GM18498 (cell line): ENCODE data around the gene GPSM1.
"Not testable (repeated sequence)": the region's sequence is repeated elsewhere in the genome, so short reads cannot be mapped to it uniquely, and the experiment has no call there.

Experiments used
- ATAC-seq: cut with Tn5 transposase; IDR thresholded peaks from one replicate; pipeline ENCODE4 v1.9.1; 2021; ENCODE audit warnings: mild to moderate bottlenecking, moderate library complexity; ENCODE audit not compliant: unreplicated experiment

Gene GPSM1

DNA sequence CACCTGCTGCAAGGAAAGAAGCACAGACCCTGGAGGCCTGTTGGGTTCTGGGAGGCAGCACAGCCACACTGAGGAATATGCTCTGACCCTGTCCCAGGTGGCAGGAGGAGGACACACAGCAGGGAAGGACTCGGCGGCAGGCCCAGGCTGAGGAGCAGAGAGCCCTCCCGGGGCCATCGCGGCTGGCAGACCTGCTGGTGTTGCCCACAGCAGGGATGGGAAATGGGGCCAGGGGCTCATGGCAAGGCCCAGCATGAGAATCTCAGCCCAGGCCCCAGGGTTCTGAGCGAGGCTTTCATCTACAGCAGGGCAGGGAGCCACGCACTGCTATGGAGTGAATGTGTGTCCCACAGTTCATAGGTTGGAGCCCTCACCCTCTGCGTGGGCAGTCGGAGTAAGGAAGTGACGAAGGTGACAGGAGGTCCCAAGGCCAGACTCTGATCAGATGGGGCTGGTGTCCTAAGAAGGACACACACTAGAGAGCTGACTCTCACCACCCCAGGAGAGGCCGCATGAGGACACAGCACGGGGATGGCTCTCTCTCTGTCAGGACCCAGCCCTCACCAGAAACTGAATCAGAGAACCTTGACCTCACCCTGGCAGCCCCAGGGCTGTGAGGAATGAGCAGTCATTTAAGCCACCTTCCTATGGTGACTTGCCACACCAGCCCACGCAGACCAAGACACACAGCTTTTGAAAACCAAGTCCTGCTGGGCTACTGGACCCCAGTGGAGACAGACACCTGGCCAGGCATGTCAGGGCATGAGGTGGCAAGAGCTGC lies 10.3 kb upstream of the GPSM1 start:
- ATAC-seq: no peak

DNA sequence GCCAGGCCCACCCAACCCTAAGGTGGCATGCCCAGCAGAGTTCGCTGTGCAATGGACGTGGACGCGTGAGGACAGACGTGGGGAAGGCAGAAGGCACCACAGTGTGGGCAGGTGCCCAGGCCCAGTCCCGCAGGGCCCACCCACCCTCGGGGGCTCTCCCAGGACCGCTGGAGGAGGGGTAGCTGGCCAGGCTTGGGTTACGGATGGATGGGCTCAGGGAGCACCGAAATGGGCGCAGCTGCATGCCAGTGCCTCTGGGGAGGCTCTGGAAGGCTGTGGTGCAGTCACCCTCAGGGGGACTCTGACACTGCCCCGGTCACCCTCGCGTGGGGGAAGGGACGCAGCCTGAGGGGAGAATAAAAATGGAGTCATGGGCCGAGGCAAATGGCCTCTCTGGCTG lies 9.6 kb upstream of the GPSM1 start:
- ATAC-seq: no peak

DNA sequence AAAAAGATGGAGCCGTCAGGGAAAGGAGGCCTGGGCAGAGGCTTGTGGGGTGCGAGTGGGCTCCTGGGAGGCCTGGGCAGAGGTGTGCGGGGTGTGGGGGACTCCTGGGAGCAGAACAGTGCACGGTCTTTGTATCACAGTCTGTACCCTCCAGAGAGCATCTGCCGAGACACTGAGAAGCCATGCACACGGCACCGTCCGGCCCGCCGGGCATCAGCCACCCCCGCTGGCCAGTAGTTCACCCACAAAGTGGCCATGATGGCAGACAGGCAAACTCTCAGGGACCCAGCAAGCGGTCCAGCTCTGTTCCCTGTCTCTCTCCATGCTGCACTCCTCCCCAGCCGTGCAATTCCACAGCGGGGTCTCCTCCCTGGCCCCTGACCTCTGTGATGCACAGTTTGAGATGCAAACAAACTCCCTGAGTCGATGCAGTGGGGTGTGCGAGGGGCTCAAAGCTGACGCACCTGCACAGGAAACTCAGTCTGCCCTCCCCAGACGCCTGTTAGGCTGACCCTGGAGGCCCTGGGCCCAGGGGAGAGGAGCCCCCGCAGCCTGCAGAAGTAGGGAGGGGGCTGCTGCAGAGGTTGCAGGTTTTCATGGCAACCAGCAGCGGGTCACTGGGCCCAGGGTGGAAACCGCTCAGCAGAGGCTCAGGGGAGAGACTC lies 9.1 kb upstream of the GPSM1 start:
- no peak for ATAC-seq

GRCh38 chr9:136318776-136319241 lies 8.5 kb upstream of the GPSM1 start:
- no peak for ATAC-seq

GRCh38 chr9:136319244-136319643 lies 8.1 kb upstream of the GPSM1 start:
- ATAC-seq: not testable (repeated sequence)

- not testable (repeated sequence) for ATAC-seq
Measured at GRCh38 chr9:136319955-136320354, 7.4 kb upstream of the GPSM1 start.

DNA sequence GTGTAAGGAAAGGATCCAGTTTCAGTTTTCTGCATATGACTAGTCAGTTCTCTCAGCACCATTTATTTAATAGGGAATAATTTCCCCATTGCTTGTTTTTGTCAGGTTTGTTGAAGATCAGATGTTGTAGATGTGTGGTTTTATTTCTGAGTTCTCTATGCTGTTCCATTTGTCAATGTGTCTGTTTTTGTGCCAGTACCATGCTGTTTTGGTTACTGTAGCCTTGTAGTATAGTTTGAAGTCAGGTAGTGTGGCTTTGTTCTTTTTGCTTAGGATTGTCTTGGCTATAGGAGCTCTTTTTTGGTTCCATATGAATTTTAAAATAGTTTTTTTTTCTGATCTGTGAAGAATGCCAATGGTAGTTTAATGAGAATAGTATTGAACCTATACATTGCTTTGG lies 6.4 kb upstream of the GPSM1 start:
- ATAC-seq: not testable (repeated sequence)

- no peak for ATAC-seq
Measured at GRCh38 chr9:136321561-136321960, 5.8 kb upstream of the GPSM1 start.

GRCh38 chr9:136322756-136323330 lies 4.5 kb upstream of the GPSM1 start:
- no peak for ATAC-seq

DNA sequence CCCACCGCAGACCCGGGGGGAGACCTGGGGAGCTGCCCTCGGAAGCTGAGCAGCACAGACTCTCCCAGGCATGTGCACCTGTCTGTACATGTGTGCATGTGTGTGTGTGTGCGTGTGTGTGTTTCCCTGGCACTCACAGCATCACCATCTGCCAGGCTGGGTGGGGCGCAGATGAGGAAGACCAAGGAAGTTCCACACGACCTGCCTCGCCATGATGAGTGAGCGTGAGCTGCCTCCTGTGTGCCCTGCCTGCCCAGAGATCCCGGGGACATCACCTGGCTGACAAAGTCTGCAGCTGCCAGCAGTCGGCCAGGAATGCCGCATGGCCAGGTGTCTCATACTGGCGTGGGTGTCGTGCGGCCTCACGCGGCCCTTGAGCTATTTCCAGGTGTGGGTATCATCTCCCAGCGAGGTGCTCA lies 4.0 kb upstream of the GPSM1 start:
- no peak for ATAC-seq

GRCh38 chr9:136324501-136325300 lies 2.6 kb upstream of the GPSM1 start:
- no peak for ATAC-seq

- ATAC-seq: no peak
Measured at GRCh38 chr9:136325358-136325757, 2.0 kb upstream of the GPSM1 start.

- no peak for ATAC-seq
Measured at GRCh38 chr9:136326061-136326760, 1.1 kb upstream of the GPSM1 start.

GRCh38 chr9:136326761-136327303 lies 507 bp upstream of the GPSM1 start:
- ATAC-seq: no peak

GRCh38 chr9:136328011-136328621 lies 777 bp downstream of the GPSM1 start:
- ATAC-seq: no peak

DNA sequence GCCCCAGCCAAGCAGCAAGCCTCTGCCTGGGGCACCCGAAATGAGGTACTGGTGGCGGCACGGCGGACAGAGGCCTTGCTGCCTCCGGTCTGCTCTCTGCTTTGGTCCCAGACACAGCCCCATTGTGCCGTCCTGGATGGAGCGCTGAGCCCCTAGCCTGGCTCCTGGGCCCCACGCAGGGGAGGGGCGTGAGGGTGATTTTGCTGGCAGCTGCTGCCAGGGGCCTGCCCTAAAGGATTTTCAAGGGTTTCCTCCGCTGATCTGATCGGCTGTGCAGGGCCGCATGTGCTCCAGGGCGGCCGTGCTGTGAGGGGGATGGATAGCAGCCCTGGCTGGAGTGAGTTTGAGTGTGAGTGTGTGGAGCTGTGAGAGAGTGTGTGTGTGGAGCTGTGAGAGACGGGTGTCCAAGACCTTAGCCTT lies 1.3 kb downstream of the GPSM1 start:
- no peak for ATAC-seq

GRCh38 chr9:136329211-136329627 lies 1.9 kb downstream of the GPSM1 start:
- no peak for ATAC-seq

DNA sequence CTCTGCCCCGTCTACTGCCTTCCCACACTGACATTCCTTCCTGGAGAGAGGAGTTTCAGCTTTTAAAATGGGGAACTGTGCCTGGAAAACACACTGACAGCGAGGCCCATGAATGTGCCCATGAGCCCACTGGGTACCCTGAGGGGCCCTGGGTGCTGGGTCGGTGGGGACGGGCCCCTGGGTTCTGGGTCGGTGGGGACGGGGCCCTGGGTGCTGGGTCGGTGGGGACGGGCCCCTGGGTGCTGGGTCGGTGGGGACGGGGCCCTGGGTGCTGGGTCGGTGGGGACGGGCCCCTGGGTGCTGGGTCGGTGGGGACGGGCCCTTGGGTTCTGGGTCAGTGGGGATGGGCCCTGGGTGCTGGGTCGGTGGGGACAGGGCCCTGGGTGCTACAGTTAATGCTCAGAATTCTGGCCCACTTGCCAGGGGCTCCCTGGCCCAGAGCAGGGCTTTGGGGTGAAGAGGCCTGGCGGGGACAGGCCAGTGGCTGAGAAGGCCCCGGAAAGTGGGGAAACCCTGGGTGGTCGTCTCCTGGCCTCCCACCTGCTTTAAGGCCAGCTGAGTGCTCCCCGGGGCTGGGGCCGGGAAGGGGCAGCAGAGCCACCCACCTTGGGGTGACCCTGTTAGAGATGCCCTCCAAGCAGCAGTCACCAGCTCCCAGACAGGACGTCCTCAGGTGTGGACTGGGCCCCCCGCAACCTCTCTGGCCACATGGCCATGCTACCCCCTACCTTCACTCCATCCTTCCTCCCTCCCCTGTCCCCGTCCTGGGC lies 2.5 kb downstream of the GPSM1 start:
- ATAC-seq: no peak

DNA sequence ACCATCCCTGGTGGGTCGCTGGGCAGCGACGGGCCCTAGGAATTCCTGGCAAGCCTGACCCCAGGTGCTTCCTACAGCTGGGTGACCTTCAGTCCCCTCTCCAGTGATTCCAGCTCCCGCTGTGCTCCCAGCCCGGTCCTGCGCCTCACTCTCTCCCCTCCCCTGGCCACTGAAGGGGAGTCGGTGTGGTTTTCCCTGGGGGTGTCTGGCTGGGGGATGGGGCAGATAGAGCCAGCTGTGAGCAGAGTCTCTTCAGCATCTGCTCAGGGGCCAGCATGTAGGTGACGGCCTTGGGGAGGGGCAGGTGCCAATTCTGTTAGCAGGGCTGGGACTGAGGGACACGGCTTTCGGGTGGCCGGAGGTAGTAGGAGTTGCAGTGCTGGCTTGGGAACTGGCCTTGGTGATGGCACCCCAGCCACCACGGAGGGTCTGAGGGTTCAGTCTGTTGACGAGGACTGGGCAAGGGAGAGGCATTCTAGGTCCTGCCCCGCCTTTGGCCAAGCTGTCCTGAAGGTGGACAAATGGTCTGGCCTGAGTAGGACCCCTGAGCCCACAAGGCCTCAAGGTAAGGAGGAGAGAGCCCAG lies 3.2 kb downstream of the GPSM1 start:
- no peak for ATAC-seq
